DOHH2 (cell line): Measurements from ENCODE around the gene RPTN.

Experiments
- EZH2phosphoT487 ChIP-seq: fragments of 200-600 bp; sonication (generic); IDR thresholded peaks from 2 replicates; pipeline ENCODE4 v1.6.1; 2017; ENCODE audit warnings: borderline replicate concordance, mild to moderate bottlenecking, antibody characterized with exemption, low read length, moderate library complexity, mixed read lengths
- TF ChIP-seq, protein P1 (sequence below): fragments of 200-600 bp; sonication (generic); IDR thresholded peaks from one replicate; pipeline ENCODE4 v1.5.1; 2014; ENCODE audit warnings: antibody characterized with exemption, mild to moderate bottlenecking, low read depth, low read length; ENCODE audit not compliant: poor library complexity, severe bottlenecking

DNA sequence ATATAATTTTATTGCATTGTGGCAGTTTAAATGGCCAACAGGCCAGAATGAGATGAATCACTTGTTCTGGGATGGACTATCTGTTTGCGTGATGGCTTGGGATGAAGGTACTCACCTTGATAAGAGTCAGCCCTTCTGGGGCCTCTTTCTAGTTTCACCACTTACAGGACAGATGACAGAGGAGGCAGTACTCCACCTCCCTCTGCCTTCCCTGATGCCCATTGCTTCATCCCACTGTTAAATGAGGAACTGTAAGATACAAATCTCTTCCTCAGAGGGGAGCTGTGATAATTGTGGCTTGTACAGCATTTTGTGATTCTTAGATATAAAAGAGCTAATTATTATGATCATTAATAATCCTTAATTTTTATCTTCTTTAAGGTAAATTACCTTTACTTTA, 40.1 kb downstream of the RPTN start:
- TF ChIP-seq, protein P1, sequence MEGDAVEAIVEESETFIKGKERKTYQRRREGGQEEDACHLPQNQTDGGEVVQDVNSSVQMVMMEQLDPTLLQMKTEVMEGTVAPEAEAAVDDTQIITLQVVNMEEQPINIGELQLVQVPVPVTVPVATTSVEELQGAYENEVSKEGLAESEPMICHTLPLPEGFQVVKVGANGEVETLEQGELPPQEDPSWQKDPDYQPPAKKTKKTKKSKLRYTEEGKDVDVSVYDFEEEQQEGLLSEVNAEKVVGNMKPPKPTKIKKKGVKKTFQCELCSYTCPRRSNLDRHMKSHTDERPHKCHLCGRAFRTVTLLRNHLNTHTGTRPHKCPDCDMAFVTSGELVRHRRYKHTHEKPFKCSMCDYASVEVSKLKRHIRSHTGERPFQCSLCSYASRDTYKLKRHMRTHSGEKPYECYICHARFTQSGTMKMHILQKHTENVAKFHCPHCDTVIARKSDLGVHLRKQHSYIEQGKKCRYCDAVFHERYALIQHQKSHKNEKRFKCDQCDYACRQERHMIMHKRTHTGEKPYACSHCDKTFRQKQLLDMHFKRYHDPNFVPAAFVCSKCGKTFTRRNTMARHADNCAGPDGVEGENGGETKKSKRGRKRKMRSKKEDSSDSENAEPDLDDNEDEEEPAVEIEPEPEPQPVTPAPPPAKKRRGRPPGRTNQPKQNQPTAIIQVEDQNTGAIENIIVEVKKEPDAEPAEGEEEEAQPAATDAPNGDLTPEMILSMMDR, result no peak
- TF ChIP-seq EZH2phosphoT487, result no peak
